HFF-Myc (cell line): ENCODE measurements around the gene ADIG.

Source experiments
- DNase-seq: peaks from one replicate; pipeline ENCODE4 v3.0.0-alpha.2; 2011; ENCODE audit warnings: low read depth; ENCODE audit errors: extremely low read depth
- H3K4me3 ChIP-seq: replicated peaks from 2 replicates; pipeline ENCODE4 v1.5.1; 2011; ENCODE audit warnings: low read depth, mild to moderate bottlenecking, control low read depth, low read length
- TF ChIP-seq, protein P1 (sequence below): IDR thresholded peaks from 2 replicates; pipeline ENCODE4 v1.5.1; 2012; ENCODE audit warnings: mild to moderate bottlenecking, low read depth, low read length, control low read depth; ENCODE audit errors: missing control alignments

ADIG gene

DNA sequence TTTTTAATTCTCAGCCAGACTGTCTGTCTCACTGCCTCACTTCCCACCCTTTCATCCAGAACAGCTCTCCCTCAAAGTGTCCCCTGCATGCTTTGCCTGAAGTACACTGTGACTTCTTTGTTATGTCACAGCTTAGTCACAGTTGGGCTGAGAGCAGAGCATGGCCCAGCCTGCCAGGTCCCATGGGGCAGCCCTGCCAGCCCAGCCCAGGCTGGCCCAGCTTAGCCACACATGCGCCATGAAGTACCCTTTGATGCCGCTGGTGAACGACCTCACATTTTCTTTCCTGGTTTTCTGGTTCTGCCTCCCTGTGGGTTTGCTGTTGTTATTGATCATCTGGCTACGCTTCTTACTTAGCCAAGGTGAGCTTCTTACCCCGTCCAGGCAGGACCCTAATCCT lies at the start of gene ADIG:
TSS of gene ADIG (plus strand) at position 185 of the 400 bp plus-strand sequence. CDS start at position 239, 54 bp downstream.
- TF ChIP-seq, protein P1, sequence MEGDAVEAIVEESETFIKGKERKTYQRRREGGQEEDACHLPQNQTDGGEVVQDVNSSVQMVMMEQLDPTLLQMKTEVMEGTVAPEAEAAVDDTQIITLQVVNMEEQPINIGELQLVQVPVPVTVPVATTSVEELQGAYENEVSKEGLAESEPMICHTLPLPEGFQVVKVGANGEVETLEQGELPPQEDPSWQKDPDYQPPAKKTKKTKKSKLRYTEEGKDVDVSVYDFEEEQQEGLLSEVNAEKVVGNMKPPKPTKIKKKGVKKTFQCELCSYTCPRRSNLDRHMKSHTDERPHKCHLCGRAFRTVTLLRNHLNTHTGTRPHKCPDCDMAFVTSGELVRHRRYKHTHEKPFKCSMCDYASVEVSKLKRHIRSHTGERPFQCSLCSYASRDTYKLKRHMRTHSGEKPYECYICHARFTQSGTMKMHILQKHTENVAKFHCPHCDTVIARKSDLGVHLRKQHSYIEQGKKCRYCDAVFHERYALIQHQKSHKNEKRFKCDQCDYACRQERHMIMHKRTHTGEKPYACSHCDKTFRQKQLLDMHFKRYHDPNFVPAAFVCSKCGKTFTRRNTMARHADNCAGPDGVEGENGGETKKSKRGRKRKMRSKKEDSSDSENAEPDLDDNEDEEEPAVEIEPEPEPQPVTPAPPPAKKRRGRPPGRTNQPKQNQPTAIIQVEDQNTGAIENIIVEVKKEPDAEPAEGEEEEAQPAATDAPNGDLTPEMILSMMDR = no peak
- no peak for DNase-seq
- H3K4me3 ChIP-seq = no peak within 1 kb of the TSS

DNA sequence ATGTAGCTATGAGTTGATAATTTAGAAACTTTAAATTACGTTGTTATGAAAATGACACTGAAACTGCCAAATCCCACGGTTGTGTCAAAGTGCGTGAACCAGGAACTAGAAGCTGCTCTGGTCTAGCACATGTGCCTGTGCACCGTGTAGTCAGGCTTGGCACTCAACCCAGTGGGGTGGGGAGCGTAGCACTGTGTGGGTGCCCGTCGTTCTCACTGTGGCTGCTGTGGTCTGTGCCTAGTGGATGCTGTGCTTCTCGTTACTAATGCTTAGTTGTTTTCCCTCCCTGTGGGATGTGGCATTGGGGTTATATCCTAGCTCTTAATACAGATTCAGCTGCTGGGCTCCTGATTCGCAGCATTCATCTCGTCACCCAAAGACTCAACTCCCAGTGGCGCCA lies 46.2 kb upstream of the ADIG start:
- TF ChIP-seq, protein P1 = no peak
- no peak for DNase-seq
- no peak overlapping the region for H3K4me3 ChIP-seq

- TF ChIP-seq, protein P1 = no peak
- peak; percentile 22 for DNase-seq
- no peak overlapping the region for H3K4me3 ChIP-seq
Measured at GRCh38 chr20:38536310-38536709, 44.7 kb upstream of the ADIG start.

- TF ChIP-seq, protein P1 = no peak
- H3K4me3 ChIP-seq = no peak overlapping the region
- DNase-seq = no peak
Measured at GRCh38 chr20:38537176-38537575, 43.8 kb upstream of the ADIG start.

- TF ChIP-seq, protein P1 = no peak
- H3K4me3 ChIP-seq = no peak overlapping the region
- no peak for DNase-seq
Measured at GRCh38 chr20:38538789-38539188, 42.2 kb upstream of the ADIG start.

DNA sequence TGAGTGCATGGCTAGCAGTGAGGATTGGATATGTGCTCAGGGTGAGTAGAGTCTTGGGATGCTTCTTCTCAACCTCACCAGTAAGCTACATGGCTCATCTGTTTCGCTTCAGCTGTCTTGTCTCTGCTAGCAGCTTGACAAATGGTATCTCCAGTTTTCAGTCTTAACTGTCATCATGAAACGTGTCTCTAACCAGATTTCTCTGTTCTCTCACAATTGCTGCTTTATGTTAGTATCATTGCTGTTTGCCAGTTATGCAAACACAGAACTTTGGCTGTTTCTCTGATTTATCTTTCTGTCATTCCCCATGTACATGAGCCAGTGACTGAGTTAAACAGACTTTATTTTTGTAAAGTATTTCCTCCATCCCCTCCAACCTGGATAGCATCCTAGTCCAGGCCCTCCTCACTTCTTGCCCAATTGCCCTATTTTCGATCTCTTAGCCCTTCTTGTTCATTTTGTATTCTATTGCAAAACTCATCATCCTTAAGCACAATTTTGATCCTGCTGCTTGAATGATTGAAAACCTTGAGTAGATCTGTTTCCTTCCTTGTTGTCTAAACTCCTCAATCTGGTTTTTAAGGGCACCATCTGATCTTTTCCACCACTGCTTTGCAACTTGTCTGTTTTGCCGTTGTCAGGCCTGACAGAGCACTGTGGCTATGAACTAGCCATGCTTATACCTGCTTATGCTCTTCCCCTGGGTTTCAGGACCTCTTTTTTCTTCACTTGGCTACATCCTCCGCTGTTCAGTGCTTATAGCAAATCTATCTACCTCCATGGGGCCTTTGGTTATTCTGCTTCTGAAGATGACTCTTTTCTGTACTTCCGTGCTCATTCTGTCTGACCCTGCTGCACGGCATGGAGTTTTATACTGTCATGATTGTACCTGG lies 37.7 kb upstream of the ADIG start:
- H3K4me3 ChIP-seq = no peak overlapping the region
- TF ChIP-seq, protein P1 = no peak
- no peak for DNase-seq
